ENCODE results near the gene SCARB2. TPM values are rescaled to one million over a fixed set of nuclear protein-coding genes. Genes with fewer than 3 reads are reported as not detected.
"Not testable (repeated sequence)": the region's sequence is repeated elsewhere in the genome, so short reads cannot be mapped to it uniquely, and the experiment has no call there.

Gene SCARB2, protein sequence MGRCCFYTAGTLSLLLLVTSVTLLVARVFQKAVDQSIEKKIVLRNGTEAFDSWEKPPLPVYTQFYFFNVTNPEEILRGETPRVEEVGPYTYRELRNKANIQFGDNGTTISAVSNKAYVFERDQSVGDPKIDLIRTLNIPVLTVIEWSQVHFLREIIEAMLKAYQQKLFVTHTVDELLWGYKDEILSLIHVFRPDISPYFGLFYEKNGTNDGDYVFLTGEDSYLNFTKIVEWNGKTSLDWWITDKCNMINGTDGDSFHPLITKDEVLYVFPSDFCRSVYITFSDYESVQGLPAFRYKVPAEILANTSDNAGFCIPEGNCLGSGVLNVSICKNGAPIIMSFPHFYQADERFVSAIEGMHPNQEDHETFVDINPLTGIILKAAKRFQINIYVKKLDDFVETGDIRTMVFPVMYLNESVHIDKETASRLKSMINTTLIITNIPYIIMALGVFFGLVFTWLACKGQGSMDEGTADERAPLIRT
- 9.4 and 11.2 TPM in 2 replicates for total RNA-seq

DNA sequence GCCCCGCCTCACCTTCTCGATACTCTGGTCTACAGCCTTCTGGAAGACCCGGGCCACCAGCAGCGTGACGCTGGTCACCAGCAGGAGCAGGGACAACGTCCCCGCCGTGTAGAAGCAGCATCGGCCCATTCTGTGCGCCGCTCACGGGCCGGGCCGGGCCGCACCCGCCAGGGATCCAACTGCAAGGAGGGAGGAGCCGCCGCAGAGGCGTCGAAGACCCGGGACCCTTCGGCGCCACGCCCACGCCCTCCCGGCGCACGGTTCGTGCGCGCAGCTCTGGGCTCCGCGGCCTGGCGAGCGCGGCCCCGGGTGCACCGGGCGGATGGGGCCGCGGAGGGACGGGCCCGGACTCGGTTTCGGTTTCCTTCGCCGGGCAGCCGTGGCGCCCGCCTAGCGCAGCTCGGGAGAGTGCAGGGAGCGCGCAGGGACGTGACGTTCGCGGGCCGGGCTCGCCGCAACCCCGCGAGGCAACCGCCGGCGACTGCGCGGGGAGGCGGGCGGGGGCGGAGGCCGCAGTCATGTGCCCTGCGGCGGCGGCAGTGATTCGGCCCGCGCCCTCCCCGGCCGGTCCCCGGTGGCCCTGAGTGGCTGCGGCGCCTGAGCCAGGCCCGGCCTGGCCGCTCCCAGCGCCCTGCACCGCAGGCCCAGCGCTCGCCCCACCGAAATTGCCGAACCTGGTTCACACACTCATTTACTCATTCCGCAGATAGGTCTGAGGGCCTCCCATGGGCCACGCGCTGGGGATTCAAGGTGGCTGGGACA lies at the start of gene SCARB2:
Gene SCARB2, minus strand, starts transcription at position 410 of the 762 bp plus-strand sequence. Its CDS starts 281 bp downstream, at position 129.
- intact Hi-C loops (cut with micrococcal nuclease): loop anchor here (1.0 to 10.0 kb wide), 11 partner anchors 33 to 1641 kb away; partner anchors contain the start of genes CCNG2, CCNI, NAAA and NUP54

GRCh38 chr4:76260571-76260970 lies 46.9 kb upstream of the SCARB2 start:
- intact Hi-C loops (cut with micrococcal nuclease): no loop called here

GRCh38 chr4:76257824-76258223 lies 44.2 kb upstream of the SCARB2 start:
- intact Hi-C loops (cut with micrococcal nuclease): no loop called here

GRCh38 chr4:76256968-76257367 lies 43.3 kb upstream of the SCARB2 start:
- intact Hi-C loops (cut with micrococcal nuclease): no loop called here

- intact Hi-C loops (cut with micrococcal nuclease): no loop called here
Observed at GRCh38 chr4:76256032-76256431, 42.4 kb upstream of the SCARB2 start.

GRCh38 chr4:76253511-76253910 lies 39.9 kb upstream of the SCARB2 start:
- intact Hi-C loops (cut with micrococcal nuclease): loop anchor here (2.0 kb wide), 1 partner anchor 47 kb away; no protein-coding TSS in a partner anchor

GRCh38 chr4:76252271-76252653 lies 38.6 kb upstream of the SCARB2 start:
- intact Hi-C loops (cut with micrococcal nuclease): loop anchor here (2.0 kb wide), 1 partner anchor 49 kb away; no protein-coding TSS in a partner anchor

DNA sequence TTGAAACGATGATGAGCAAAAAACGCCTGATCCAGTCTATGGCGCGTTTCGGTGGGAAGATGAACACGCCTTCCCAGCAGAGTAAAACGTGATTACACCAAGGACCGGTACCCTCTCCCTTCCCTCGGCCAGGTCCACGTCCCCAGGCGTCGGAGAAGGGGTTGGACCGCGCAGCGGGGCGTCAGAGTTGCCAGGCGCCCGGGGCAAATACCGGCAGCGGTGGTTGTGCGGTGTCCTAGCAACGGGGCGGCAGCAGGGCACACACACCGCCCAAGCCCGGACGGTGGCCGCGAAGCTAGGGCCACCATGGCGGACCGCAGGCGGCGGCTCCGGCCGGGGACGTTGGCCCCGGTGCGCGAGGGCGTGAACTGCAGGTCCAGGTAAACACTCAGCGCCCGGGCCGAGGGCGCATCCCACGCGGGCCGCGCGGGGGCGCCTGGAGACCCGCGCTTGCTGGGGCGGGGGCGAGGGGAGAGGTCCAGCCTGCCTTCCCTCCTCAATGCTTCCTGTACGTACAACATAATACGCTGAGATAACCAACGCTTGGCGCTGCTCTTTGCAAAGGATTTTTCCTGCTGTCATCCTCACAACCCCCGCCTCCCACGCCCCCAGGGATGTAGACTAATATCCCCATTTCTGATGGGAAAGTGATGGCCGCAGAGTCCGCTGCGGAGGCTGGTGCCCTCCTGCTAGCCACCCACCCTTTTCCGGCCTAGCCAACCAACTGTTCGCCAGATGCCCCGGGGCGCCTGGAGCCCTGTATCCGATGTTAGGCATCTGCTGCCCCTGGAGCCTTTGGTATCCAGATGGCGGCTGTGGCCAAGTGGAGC lies 38.0 kb upstream of the SCARB2 start, which contains the start of gene FAM47E:
Gene FAM47E, plus strand, starts transcription at position 281 of the 830 bp plus-strand sequence. Its CDS starts 26 bp downstream, at position 307.
- intact Hi-C loops (cut with micrococcal nuclease): loop anchor here (1.0 to 2.0 kb wide), 2 partner anchors 49 to 127 kb away; no protein-coding TSS in a partner anchor

- intact Hi-C loops (cut with micrococcal nuclease): loop anchor here (1.0 kb wide), 1 partner anchor 127 kb away; no protein-coding TSS in a partner anchor
Observed at GRCh38 chr4:76250962-76251361, 37.3 kb upstream of the SCARB2 start.

- intact Hi-C loops (cut with micrococcal nuclease): no loop called here
Observed at GRCh38 chr4:76246852-76247251, 33.2 kb upstream of the SCARB2 start.

DNA sequence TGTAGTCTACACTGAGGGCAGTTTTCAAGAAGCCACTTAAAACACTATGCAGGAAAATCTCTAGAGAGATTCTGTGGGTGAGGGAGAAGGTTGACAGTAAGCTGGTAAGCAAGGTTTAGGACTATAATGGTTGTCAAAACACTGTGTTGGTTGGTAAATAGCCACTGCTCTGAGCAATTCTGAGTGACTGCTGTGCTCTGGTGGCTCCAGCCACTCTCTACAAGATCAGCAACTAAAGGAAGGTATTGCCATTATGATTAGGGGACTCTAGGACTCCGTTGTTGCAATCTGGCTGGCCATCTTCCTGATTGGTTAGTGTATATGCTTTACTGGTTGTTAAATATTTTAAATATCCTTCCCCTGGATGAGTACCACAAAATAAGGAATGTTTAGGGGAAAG lies 32.4 kb upstream of the SCARB2 start:
- intact Hi-C loops (cut with micrococcal nuclease): no loop called here

- intact Hi-C loops (cut with micrococcal nuclease): not testable (repeated sequence)
Observed at GRCh38 chr4:76243877-76244276, 30.3 kb upstream of the SCARB2 start.

- intact Hi-C loops (cut with micrococcal nuclease): no loop called here
Observed at GRCh38 chr4:76240236-76240635, 26.6 kb upstream of the SCARB2 start.

DNA sequence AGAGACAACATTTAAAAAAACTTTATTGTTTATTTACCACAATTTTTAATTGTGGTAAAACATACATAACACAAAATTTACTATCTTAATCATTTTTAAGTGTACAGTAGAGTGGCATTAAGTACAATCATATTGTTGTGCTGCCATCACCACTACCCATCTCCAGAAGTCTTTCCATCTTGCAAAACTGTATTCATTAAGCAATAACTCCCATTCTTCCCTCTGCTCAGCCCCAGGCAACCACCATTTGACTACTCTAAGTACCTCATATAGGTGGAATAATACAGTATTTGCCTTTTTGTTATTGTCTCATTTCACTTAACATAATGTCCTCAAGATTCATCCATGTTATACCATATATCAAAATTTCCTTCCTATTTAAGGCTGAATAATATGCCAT lies 25.1 kb upstream of the SCARB2 start:
- intact Hi-C loops (cut with micrococcal nuclease): no loop called here

GRCh38 chr4:76238236-76238635 lies 24.6 kb upstream of the SCARB2 start:
- intact Hi-C loops (cut with micrococcal nuclease): no loop called here

DNA sequence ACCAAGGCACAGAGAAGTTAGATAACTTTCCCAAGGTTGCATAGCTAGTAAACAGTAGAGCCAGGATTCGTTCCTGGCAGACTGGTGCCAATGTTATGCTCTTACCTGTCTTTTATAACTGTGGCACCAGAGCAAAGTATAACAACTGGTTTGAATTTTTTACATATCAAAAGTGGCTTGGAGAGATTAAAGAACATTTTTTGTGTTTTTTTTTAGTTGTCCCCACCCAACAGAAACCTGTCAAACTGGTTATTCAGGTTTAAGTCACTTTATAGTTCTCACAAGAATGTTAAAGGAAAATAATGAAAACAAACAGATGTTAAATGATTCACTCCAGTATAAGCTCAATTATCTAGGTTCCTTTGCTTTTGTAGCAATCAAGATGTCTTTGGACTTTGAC lies 22.3 kb upstream of the SCARB2 start:
- intact Hi-C loops (cut with micrococcal nuclease): no loop called here

DNA sequence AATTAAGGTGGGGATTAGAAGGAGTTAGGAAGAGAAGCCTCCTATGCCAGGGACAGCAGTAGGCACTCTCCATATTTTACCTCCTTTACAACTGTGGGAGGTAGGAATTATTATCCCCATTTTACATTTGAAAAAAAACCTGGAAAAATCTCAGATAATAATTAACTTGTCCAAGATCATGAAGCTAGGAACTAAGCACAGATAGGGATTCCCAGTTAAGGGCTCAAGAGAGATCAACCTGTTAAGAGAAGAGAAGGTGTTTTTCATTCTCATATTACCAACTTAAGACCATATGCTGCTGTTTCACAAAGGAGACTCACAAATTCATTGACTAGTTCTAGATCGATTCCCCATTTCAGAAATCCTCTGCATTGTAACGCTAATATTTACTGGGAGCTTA lies 21.8 kb upstream of the SCARB2 start:
- intact Hi-C loops (cut with micrococcal nuclease): no loop called here

DNA sequence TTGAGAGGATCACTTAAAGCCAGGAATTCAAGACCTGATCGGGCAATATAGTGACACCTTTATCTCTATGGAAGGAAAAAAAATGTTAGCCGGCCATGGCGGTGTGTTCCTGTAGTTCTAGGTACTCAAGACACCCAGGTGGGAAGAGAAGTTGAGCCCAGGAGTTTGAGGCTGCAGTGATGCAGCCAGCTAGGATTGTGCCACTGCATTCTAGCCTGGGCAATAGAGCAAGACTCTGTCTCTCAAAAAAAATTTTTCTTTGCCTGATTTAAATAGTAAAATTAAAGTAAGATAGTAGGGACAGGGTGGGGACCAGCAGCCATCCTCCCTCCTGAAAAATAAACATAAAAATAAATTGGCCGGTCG lies 21.0 kb upstream of the SCARB2 start:
- intact Hi-C loops (cut with micrococcal nuclease): no loop called here

DNA sequence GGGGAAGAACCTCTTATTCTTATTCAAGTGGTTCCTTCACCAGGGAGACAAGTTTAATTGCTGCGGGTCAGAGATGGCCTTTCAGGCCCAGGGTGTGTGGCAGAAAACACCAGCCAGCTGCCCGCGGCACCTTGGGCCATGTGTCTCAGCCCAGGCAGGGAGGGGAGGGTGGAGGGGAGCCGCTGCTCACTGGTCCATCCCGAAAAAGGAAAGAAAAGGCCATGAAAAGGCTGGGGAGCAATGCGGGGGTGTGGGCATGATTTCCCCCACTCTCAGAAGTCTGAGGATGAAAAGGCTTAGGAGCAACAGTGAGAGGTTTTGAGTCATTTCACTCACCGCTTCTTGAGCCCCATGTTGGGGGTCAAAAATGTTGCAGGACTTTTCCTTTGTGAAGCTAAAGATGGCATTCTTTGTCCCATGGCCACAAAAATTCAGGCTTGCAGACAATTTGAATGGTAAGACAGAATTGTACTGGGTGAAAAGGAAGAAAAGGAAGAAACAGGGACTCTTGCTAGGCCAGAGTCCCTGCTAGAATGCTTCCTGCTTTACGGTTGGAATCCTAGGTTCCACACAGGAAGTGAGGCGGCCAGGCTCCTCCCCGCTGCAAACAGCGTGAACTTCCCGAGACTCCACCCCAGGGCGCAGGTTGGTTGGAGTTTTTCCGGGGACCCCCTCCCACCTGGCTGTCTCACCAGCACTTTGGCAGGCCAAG lies 20.5 kb upstream of the SCARB2 start:
- intact Hi-C loops (cut with micrococcal nuclease): no loop called here

- intact Hi-C loops (cut with micrococcal nuclease): no loop called here
Observed at GRCh38 chr4:76233529-76233928, 19.9 kb upstream of the SCARB2 start.

Measured in T-helper 1 cell treated with Interleukin-12 subunit alpha and Interleukin-12 subunit beta and Interleukin-4 antibody, amounts not matched to agents 30 ng/mL and 1 ng/mL, for 36 hours (primary cell).